ENCODE results near the gene CXCL3. TPM values are rescaled to one million over a fixed set of nuclear protein-coding genes. Genes with fewer than 3 reads are reported as not detected.
A peak's percentile ranks its signal among the peaks of the same experiment; 100 is the strongest.

CXCL3 gene
- total RNA-seq, 1 donor from 2014 or later, result 0.75 TPM

DNA sequence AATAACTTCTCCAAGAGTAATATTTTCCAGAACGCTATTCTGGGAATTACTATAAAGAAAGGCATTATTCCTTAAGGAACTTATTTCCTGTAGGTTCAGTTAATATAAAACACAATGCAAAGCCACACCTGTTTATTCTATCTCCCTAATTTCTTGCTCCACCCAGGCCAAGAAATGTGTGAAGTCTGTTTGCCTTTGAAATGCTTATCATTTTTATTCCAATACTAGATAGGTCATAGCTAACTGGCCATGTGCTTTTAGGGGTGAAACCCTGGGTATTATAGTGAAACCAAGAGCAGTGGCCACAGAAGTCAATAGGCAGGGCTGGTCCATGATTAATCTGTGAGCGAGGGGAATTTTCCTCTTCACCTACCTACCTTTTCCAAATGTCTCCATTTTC is 14.8 kb downstream of the CXCL3 start:
- ATAC-seq (ENCODE audit: poor library complexity) (no peak), DNase-seq (no peak)
- intact Hi-C loops (cut with DNase I), result no loop called here

- ATAC-seq (ENCODE audit: poor library complexity), result no peak
- intact Hi-C loops (cut with DNase I), result no loop called here
- no peak for DNase-seq
Observed at GRCh38 chr4:74021601-74022000, 16.9 kb downstream of the CXCL3 start.

DNA sequence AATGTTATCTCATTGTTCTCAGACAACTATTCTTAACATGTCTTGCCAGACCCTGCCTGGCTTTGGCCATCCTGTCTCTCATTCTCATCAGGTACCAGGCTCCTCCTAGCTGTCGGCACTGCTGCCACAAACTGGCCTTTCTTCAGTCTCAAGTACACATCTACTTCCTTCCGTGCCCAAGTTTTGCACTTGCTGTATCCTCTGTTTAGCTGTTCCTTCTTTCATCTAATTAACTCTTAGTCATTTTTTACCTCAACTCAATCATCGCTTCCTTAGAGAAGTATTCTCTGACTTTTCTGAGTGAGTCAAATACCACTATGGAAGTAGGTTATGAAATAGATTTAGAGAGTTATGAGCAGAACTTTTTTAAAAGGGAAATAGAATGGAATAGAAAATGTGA is 19.7 kb downstream of the CXCL3 start:
- intact Hi-C loops (cut with DNase I), result no loop called here
- no peak for ATAC-seq (ENCODE audit: poor library complexity)
- DNase-seq, result no peak

GRCh38 chr4:74018116-74018515 is 20.4 kb downstream of the CXCL3 start:
- intact Hi-C loops (cut with DNase I), result no loop called here
- DNase-seq (no peak), ATAC-seq (ENCODE audit: poor library complexity) (no peak)

GRCh38 chr4:74016068-74016467 is 22.4 kb downstream of the CXCL3 start:
- no peak for ATAC-seq (ENCODE audit: poor library complexity)
- intact Hi-C loops (cut with DNase I), result no loop called here
- no peak for DNase-seq

DNA sequence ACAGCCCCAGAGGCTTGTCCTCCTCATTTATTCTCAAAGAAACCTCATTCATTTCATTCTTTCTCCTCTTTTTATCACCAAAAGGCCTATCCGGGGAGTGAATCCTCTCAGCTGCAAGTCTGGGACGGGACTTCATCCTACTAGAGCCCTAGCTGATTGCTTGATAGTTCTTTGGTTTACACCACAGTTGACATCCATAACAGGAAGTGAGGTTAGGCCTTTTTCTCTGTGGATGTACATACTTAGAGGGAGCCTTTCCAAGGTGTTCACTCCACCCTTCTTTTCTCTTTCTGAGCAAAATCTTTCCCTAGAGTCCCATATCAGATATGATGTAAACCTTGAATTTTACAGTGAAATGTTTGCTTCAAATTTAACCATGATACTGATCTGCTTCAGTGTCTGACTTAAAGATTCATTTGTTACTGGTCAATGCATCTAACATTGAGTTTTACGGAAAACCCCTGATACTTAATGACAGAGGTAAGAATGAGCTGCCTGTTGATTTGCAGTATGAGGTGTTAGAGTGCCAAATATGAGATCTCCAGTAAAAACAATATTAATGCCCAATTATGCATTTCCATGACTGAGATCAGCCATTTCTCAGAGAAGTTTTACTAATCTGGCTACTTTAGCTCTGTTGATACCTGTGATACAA is 23.2 kb downstream of the CXCL3 start:
- DNase-seq (no peak), ATAC-seq (ENCODE audit: poor library complexity) (no peak)
- intact Hi-C loops (cut with DNase I), result no loop called here

- intact Hi-C loops (cut with DNase I), result no loop called here
- ATAC-seq (ENCODE audit: poor library complexity), result no peak
Observed at GRCh38 chr4:74014332-74014731, 24.2 kb downstream of the CXCL3 start.

DNA sequence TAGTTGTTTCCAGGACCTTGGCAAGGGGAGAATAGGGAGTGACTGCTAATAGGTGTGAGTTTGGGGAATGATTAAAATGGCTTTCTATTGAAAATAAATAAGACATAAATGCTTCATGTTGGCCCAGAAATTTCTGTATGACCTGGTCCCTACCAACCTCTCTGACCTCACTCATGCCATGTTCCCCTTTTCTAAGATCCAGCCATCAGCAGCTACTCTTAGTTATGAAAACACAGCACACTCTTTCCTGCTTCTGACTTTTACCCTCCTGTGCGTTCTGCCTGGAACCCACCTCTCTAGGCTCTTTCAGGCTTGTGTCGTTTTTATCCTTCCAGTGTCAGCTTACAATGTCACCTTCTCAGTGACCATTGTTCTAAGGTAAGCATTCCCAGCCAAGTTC is 25.2 kb downstream of the CXCL3 start:
- intact Hi-C loops (cut with DNase I), result no loop called here

More at GRCh38 chr4:74014332-74014731, 24.2 kb downstream of the CXCL3 start:
- DNase-seq, result no peak

DNA sequence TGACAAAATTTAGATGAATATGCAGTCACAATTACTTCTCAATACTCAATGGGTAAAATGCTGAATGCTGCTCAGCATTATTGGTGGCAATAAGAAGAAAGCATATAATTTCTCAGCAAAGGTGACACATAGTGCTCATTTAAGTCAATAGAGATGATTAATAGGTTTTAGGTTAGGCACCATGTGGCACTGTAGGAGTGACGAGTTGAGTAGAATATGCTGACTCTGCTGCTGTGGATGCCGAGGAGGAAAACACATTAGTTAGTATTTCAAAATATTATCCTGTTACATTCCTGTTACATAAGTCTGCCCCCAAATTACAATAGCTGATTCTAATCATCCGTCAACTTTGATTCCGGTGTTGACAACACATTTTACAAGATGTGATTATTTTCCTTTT is 26.4 kb downstream of the CXCL3 start:
- ATAC-seq (ENCODE audit: poor library complexity) (no peak), DNase-seq (no peak)
- intact Hi-C loops (cut with DNase I), result no loop called here

More for the DNA sequence above, 25.2 kb downstream of the CXCL3 start:
- ATAC-seq (ENCODE audit: poor library complexity) (no peak), DNase-seq (no peak)

GRCh38 chr4:74009307-74009706 is 29.2 kb downstream of the CXCL3 start:
- intact Hi-C loops (cut with DNase I), result no loop called here
- ATAC-seq (ENCODE audit: poor library complexity), result no peak
- DNase-seq, result no peak

DNA sequence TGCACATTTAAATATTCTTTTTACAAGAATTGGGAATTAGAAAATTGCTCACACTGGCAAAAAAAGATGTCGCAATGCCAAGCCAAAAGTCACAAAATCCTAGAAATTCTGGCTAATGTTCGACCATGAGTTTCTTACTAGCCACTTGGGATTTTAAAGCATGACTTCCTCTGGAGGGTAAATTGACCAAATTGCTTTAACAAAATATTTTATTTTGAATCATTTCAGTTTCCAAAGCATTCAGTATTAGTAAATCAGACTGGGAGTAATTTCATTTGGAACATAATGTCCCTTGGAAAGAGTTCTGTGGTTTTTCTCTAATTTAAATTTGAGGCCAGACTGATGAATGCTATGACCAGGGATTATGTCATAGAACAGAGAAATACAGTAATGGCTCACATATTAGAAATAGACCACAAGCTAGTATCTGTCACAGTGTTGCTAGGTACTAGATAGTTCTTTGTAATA is 32.4 kb downstream of the CXCL3 start:
- intact Hi-C loops (cut with DNase I), result no loop called here
- DNase-seq, result no peak
- ATAC-seq (ENCODE audit: poor library complexity), result no peak

GRCh38 chr4:74005528-74005927 is 33.0 kb downstream of the CXCL3 start:
- intact Hi-C loops (cut with DNase I), result no loop called here
- no peak for ATAC-seq (ENCODE audit: poor library complexity)
- no peak for DNase-seq

DNA sequence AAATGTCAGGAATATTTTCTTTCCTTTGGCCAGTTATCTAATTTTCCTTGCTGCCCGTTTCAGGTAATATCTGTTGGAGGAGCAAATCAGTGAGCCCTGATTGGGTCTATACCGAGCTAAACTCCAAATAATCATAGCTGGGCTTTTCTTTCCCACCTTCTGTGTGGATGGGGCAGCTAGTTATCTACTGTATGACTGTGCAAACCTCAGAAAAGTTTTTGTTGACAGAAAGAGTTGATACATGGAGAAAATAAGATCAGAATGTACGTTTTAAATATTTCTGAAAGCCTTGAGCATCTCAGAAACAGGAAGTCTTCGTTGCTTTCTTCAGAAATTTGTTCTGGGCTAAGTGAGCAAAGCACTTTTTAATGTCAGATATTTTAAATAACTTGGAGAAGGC is 33.8 kb downstream of the CXCL3 start:
- ATAC-seq (ENCODE audit: poor library complexity), result no peak
- intact Hi-C loops (cut with DNase I), result no loop called here
- no peak for DNase-seq

GRCh38 chr4:74000301-74000700 is 38.2 kb downstream of the CXCL3 start:
- intact Hi-C loops (cut with DNase I), result no loop called here
- no peak for DNase-seq
- ATAC-seq (ENCODE audit: poor library complexity), result no peak

DNA sequence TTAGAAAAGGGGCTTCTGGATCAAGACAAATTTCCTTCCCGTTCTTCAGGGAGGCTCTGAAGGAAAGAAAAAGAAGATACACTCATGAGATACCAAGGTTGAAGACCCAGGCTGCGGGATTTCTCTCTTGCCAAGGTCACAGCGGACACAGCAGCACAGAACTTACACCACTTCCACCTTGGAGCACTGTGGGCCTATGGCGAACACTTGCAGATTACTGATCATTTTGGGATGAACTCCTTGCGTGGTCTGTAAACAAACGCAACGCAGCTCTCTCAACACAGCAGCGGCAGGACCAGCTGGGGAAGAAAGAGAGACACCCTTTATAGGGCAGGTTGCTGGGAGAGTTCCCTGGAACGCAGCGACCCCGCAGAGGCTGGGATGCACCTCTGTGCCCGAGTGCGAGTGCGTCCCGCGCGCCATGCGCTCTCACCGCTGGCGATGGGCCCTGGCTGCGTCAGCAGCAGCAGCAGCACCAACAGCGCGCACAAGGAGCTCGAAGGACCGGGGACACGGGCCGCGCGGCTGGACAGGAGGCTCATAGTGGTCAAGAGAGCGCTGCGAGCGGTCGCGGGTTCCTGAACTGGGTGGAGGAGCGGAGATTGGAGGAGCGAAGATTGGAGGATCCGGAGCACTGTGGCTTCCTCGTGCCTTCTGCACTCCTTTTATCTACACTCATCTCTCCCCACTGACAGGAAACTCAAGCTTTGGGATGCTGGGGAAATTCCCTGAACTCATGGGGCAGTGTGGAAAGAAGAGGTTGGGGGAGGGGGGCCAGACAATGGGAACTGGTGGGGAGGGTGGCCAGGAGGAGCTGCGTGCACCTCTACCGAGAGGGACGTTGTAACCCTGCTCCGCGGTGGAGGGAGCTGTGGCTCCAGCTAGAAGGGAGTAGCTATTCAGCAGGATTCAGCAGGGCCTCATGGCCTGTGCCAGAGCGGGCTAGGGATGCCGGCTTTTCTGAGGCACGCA is 40.2 kb downstream of the CXCL3 start, which contains the start of gene CXCL5:
TSS of gene CXCL5 (minus strand) at position 638 of the 972 bp plus-strand sequence. CDS start at position 542, 96 bp downstream.
- ATAC-seq (ENCODE audit: poor library complexity) (peak; percentile 46), DNase-seq (peak; percentile 43)
- intact Hi-C loops (cut with DNase I), result no loop called here

GRCh38 chr4:73992050-73992449 is 46.4 kb downstream of the CXCL3 start:
- intact Hi-C loops (cut with DNase I), result no loop called here
- no peak for ATAC-seq (ENCODE audit: poor library complexity)
- DNase-seq, result no peak

DNA sequence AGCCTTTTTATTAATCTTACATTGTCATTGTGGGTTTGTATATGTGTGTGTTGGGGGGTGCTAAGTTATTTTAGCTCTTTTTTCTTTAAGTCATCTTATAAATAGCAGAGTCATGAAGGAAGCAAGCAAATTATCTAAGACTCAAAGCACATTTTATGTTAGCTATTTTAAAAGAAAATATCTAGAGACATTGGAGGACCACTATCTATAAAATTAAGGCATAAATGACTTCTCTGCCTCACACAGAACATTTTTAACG is 46.8 kb downstream of the CXCL3 start:
- no peak for ATAC-seq (ENCODE audit: poor library complexity)

DNA sequence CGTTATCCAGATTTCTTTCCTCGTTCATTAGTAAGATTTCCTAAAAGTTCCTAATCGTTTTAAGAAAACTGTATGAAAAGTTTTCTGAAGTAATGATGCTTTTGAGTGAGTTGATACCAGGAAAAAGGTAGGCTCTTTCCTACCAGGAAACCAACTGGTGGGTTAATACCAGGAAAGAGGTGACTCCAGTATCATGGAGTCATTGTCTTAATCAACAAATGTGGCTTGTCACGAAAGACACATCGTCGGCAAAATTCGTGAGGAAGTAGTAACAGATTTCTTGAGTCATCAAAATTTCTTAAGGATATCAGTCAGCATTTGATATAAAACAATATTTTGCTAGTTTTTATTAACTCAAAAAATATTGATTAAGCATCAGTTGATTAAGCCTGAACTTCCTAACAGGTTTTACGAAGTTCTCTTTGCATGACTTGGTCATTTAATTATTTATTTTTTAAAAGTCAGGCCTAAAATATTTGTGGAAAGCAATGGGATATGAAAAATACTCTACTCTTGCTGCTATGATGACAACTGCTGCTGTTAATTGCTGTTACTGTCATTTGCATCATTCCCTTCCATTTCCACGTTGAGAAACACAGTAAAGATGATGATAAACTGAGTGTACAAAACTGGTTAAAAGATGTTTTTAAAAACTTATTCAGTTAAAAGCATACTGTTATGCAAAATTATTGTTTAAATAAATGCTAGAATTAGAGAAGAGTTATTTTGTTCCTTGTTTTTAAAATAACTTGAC is 47.3 kb downstream of the CXCL3 start:
- no peak for DNase-seq
- no peak for ATAC-seq (ENCODE audit: poor library complexity)
- intact Hi-C loops (cut with DNase I), result no loop called here

More for the DNA sequence above, 46.8 kb downstream of the CXCL3 start:
- intact Hi-C loops (cut with DNase I), result no loop called here
- DNase-seq, result no peak

DNA sequence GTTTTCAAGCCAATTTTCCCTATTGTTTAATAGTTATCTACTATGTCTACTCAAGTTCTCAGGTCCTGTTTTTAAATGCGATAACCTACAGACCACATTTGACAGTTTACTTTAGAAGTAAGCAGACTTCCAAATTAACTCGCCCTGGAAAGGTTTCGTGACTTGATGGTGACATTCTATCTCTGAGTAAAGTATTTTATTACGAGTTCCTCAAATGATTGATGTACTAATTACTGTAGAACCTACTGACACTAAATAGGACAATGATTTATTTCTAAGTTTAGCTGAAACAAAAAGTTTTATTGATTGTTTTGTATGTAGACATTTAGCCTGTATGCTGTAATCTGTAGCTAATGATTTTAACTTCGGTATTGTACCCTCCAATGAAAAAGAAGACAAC is 48.6 kb downstream of the CXCL3 start:
- intact Hi-C loops (cut with DNase I), result no loop called here
- no peak for ATAC-seq (ENCODE audit: poor library complexity)

More for the DNA sequence above, 48.6 kb downstream of the CXCL3 start:
- no peak for DNase-seq
